ENCODE data around the gene KRTAP5-6. TPM values are rescaled to one million over a fixed set of nuclear protein-coding genes. Genes with fewer than 3 reads are reported as not detected.

Gene KRTAP5-6
- total RNA-seq, 2 experiments from 2014 or later: not detected

DNA sequence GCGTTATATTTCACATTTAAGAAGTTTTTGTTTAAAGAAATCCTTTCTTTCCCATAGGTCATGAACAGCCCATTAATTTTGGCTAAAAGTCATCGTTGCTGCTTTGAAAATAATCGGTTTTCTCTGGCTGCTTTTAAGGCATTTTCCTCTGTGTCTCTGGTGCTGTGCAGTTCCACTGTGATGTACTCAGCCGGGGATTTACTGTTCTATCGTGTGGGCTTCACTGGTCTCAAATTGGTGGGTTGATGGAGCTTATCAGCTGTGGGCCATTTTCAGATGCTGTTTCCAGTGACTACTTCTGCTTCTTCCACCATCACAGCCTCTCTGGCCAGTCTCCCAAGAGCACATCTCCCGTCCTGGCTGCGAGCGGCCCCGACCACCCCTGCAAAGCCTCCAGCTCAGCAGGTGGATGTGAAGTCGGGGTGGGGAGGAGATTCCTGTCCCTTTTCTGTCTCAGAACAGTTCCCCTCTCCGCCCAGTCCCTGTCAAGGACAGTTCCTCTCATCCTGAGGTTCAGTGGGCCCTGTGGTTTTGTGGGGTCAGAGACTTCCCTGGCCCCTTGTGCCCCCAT lies 33.1 kb downstream of the KRTAP5-6 start:
- Mint-ChIP-seq H3K4me3 (no peak overlapping the region), H3K27ac (peak overlapping the region; percentile 83)
- CTCF ChIA-PET: interaction anchor here (1.0 to 1.3 kb wide), 5 partner anchors 24 to 102 kb away, joined by 3 to 8 read pairs (median 4); no protein-coding TSS in a partner anchor

DNA sequence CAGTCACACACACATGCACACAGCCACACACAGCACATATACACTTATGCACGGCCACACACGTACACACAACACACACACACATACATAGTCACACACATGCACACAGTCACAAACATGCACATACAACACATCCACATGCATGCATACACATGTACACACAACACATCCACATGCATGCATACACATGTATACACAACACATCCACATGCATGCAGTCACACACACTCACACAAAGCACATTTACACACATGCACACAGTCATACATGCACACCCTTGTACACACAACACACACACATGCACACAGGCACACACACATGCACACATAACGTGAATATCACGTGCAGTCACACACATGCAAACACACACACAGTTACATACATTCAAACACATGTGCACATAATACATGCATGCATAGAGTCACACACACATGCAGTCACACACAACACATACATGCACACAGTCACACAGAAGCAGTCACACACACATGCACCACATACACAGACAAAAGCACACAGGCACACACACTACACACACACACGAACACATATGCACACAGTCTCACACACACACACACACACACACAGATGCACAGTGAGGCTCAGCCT lies 34.6 kb downstream of the KRTAP5-6 start:
- CTCF ChIA-PET: interaction anchor here (0.6 kb wide), 1 partner anchor 54 kb away, joined by 3 read pairs; no protein-coding TSS in a partner anchor
- Mint-ChIP-seq H3K9me3 (ENCODE audit: low read depth) (peaks cover 16% of the 10 kb centered on the region), H3K36me3 (peaks cover 2% of the 10 kb centered on the region), H3K4me3 (no peak overlapping the region), H3K4me1 (peaks cover 60% of the 10 kb centered on the region), H3K27me3 (peaks cover 39% of the 10 kb centered on the region), H3K27ac (no peak overlapping the region)
- no peak for ATAC-seq
- DNase-seq: no peak

More for the DNA sequence above, 33.1 kb downstream of the KRTAP5-6 start:
- Mint-ChIP-seq H3K27me3 (peaks cover 28% of the 10 kb centered on the region), H3K4me1 (peaks cover 61% of the 10 kb centered on the region), H3K9me3 (ENCODE audit: low read depth) (peaks cover 9% of the 10 kb centered on the region), H3K36me3 (no peaks in the 10 kb centered on the region)
- ATAC-seq: no peak
- no peak for DNase-seq

DNA sequence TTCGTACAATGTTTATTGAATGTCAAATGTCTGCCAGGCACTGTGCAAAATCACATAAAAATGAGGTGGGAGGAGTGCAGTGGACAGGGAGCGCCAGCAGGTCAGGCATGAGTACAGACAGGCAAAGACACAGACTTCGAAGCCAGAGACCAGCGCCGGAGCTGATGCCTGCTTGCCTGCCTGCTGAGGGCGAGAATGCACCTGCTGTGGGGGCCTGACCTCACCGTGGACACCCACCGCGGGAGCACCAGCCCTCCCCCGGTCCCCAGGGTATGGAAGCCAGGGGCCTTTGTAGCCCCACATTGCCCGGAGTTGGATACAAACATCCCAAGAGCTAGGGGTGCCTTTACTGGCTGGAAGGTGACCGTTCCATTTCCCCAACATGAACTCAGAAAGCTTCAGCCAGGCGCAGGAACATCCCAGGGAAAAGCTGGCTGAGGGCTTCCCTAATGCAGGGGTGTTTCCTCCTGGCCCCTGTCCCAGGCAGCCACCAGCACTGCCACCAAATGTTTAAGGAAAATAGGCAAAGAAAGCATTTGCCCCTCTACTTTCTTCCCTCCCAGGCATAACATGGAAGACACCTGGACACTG lies 35.5 kb downstream of the KRTAP5-6 start:
- Mint-ChIP-seq H3K27me3 (peaks cover 38% of the 10 kb centered on the region), H3K4me1 (peaks cover 51% of the 10 kb centered on the region), H3K4me3 (no peak overlapping the region), H3K36me3 (peaks cover 3% of the 10 kb centered on the region), H3K27ac (no peak overlapping the region), H3K9me3 (ENCODE audit: low read depth) (peaks cover 19% of the 10 kb centered on the region)
- CTCF ChIA-PET: interaction anchor here (0.6 to 2.8 kb wide), 4 partner anchors 26 to 100 kb away, joined by 3 to 16 read pairs (median 4); no protein-coding TSS in a partner anchor
- no peak for ATAC-seq
- DNase-seq: no peak

DNA sequence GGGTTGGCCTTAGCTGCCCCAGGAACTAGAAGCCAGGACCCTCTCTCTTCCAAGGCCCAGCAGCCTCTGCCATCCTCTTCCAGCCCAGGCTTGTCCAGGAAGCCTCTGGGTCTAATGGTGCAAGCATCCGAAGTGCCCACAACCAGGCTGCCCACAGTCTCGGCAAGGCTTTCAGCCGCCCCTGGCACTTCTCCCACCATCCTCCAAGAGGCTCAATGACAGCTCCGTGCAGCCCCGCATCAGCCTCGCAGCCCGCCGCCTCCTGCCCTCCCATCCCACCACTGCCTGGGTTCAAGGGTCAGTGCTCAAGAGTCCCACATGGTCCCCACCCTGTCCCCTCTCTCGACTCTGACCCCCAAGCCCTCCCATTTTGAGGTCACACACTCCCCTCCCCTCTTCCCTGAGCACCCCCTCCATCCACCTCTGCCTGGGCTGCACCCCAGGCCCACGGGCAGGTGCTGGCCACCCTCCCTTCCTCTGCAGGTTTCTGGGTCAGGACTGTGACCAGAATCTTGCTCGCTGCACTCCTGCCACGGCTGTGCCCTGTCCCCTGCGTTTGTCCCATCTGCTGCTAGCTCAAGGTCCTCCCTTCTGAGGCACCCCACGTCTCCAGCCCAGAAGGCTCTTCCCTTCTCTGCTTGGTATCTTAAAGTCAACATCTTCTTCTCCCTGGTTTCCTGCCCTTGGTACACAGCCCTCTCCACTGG lies 36.2 kb downstream of the KRTAP5-6 start:
- CTCF ChIA-PET: interaction anchor here (1.0 to 2.8 kb wide), 3 partner anchors 26 to 99 kb away, joined by 3 to 16 read pairs (median 5); no protein-coding TSS in a partner anchor
- ATAC-seq (no peak), DNase-seq (no peak)
- Mint-ChIP-seq H3K27ac (no peak overlapping the region), H3K27me3 (peaks cover 36% of the 10 kb centered on the region), H3K36me3 (peaks cover 3% of the 10 kb centered on the region), H3K4me3 (no peak overlapping the region), H3K4me1 (peaks cover 45% of the 10 kb centered on the region), H3K9me3 (ENCODE audit: low read depth) (peaks cover 19% of the 10 kb centered on the region)

DNA sequence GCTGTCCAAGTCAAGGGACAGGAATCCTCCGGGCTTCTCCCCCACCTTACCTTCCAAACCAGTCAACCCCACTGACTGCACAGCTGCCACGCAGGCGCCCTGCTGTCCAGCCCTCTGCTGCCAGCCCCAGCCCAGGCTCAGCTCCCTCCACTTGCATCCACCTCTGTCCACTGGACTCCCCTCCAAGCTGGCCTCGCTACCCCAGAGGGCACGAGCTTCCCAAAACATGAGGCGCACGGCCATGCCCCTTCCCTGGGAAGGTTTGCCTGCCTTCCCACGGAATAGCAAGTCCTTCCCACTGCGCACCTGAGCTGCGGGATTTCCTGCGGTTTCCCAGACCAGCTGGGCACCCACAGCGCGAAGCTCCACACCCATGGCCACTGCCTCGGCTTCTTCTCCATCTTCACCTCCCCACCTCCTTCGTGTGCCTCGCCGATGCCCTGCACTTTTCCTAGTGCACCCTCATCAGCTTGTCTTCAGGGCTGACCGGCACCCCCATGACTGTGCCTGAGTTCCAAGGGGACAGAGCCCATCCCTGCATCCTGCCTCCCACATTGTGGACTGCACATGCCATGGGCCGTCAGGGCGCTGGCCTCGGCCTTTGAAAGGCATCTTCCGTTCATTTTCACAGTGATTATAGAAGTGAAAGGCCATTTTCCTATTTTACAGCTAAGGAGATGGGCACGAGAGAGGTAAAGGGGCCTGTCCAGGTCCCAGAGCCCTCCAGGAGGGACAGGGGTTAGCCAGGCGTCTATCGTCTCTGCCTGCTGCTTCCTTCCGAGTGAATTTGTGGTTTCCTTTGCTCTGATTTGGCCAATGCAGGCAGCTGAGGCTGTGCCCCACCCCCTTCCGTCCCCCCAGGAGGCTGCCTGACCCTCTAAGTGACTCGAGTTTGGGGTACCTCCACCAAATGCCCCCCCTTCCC lies 37.0 kb downstream of the KRTAP5-6 start:
- DNase-seq (no peak), ATAC-seq (no peak)
- Mint-ChIP-seq H3K9me3 (ENCODE audit: low read depth) (peaks cover 19% of the 10 kb centered on the region), H3K4me3 (no peak overlapping the region), H3K4me1 (peaks cover 38% of the 10 kb centered on the region), H3K27me3 (peaks cover 36% of the 10 kb centered on the region), H3K27ac (no peak overlapping the region), H3K36me3 (peaks cover 3% of the 10 kb centered on the region)
- CTCF ChIA-PET: interaction anchor here (1.0 to 2.8 kb wide), 4 partner anchors 10 to 98 kb away, joined by 3 to 16 read pairs (median 5); no protein-coding TSS in a partner anchor

DNA sequence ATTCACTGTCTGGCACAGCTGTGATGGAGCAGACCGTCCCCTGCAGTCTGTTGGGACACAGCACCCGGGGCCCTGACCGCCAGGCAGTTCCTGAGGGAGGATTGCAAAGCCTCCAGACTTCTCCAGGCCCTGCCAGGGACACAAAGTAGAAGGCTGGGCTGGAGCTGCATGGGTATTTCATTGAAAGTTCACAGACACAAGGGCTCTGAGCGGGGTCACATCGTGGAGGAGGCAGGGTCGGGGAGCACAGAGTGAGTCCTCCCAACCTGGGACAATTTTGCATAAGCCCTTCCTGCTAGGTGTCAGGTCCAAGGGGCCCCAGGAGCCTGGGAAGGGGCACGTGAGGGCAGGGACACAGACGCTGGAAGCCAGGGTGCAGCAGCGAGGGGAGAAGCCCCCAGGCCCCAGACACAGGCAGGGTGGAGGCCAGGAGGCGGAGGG lies 37.7 kb downstream of the KRTAP5-6 start:
- CTCF ChIA-PET: interaction anchor here (1.8 to 2.8 kb wide), 2 partner anchors 10 to 97 kb away, joined by 5 to 16 read pairs; no protein-coding TSS in a partner anchor
- peaks cover 31% of the 10 kb centered on the region for H3K4me1 Mint-ChIP-seq
- ATAC-seq: no peak

DNA sequence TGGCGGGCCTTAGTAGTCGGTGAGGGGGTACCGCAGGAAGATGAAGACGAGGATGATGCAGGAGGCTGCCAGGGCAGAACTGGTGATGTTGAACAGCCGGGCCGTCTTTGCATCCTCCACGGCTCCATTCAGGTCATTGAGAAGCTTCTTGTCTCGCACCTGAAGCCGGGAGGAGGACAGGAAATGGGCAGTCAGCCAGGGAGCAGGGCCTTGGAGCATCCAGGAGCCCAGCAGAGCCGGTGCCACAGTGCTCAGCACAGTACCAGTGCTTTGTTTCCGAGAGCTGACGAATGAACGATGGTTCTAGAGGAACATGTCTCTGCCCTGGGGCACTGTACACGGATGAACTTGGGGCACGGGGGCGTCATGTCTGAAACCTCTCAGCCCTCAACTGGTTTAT lies 38.3 kb downstream of the KRTAP5-6 start:
- H3K27ac Mint-ChIP-seq: no peak overlapping the region
- DNase-seq (no peak), ATAC-seq (no peak)
- H3K9me3 Mint-ChIP-seq (ENCODE audit: low read depth): peaks cover 19% of the 10 kb centered on the region
- H3K36me3 Mint-ChIP-seq: peaks cover 3% of the 10 kb centered on the region
- CTCF ChIA-PET: interaction anchor here (1.8 to 2.8 kb wide), 2 partner anchors 11 to 97 kb away, joined by 5 to 16 read pairs; no protein-coding TSS in a partner anchor
- no peak overlapping the region for H3K4me3 Mint-ChIP-seq
- peaks cover 25% of the 10 kb centered on the region for H3K4me1 Mint-ChIP-seq
- H3K27me3 Mint-ChIP-seq: peaks cover 42% of the 10 kb centered on the region

More for the DNA sequence above, 37.7 kb downstream of the KRTAP5-6 start:
- H3K27me3 Mint-ChIP-seq: peaks cover 40% of the 10 kb centered on the region
- H3K9me3 Mint-ChIP-seq (ENCODE audit: low read depth): peaks cover 19% of the 10 kb centered on the region
- DNase-seq: no peak
- no peak overlapping the region for H3K4me3 Mint-ChIP-seq
- H3K27ac Mint-ChIP-seq: no peak overlapping the region
- H3K36me3 Mint-ChIP-seq: peaks cover 3% of the 10 kb centered on the region

DNA sequence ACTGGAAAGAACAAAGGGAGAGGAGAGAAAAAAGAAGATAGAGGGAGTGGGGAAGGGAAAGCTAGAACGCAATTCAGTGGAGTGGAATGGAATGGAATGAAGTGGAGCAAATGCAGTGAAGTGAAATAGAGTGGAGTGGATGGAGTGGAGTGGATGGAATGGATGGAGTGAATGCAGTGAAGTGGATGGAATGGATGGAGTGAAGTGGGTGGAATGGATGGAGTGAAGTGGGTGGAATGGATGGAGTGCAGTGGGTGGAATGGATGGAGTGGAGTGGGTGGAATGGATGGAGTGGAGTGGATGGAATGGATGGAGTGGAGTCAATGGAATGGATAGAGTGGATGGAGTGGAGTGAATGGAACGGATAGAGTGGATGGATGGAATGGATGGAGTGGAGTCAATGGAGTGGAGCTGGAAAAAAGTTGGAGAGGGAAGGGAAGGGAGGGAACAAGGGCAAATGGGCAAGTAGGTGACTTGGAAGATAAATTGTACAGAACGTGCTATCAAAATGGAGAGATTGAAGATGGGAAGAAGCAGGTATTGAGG lies 39.5 kb downstream of the KRTAP5-6 start:
- CTCF ChIA-PET: interaction anchor here (1.4 kb wide), 1 partner anchor 42 kb away, joined by 6 read pairs; no protein-coding TSS in a partner anchor
- no peak overlapping the region for H3K4me3 Mint-ChIP-seq
- peaks cover 44% of the 10 kb centered on the region for H3K27me3 Mint-ChIP-seq
- DNase-seq: no peak
- no peak overlapping the region for H3K27ac Mint-ChIP-seq
- peaks cover 3% of the 10 kb centered on the region for H3K36me3 Mint-ChIP-seq
- peaks cover 13% of the 10 kb centered on the region for H3K4me1 Mint-ChIP-seq
- ATAC-seq: no peak
- peaks cover 11% of the 10 kb centered on the region for H3K9me3 Mint-ChIP-seq (ENCODE audit: low read depth)

DNA sequence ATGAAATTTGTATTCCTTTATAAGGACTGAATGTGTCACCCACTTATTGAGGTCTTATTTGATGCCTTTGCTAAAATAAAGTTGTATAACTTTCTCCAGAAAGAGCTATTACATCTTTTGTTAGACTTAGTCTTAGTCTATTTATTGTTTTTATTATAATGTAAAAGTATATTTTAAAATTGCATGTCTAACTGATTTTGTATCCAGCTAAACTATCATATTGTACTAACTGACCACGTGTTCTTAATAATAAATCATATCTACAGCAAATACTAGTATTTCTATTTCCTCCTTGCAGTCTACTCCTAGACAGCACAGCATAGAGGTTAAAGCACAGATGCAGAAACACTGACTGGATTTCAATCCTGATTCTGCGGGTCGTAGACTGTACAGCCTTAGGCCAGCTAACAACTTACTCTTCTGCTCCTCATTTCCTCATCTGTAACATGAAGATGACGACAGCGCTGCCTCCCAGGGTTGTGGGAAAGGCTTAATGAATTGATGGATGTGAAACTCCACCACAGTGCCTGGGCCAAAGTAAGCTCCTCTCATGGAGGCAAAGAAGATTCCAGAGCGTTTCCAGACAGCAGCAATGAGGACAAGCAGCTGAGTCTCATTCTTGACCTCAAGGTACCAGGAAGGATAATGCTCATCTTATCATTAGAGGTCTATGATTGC lies 40.2 kb downstream of the KRTAP5-6 start:
- peaks cover 11% of the 10 kb centered on the region for H3K4me1 Mint-ChIP-seq
- peaks cover 10% of the 10 kb centered on the region for H3K9me3 Mint-ChIP-seq (ENCODE audit: low read depth)
- ATAC-seq (no peak), DNase-seq (no peak)
- peaks cover 3% of the 10 kb centered on the region for H3K36me3 Mint-ChIP-seq
- no peak overlapping the region for H3K27ac Mint-ChIP-seq
- CTCF ChIA-PET: interaction anchor here (1.4 kb wide), 1 partner anchor 43 kb away, joined by 6 read pairs; no protein-coding TSS in a partner anchor
- no peak overlapping the region for H3K4me3 Mint-ChIP-seq
- H3K27me3 Mint-ChIP-seq: peaks cover 37% of the 10 kb centered on the region

DNA sequence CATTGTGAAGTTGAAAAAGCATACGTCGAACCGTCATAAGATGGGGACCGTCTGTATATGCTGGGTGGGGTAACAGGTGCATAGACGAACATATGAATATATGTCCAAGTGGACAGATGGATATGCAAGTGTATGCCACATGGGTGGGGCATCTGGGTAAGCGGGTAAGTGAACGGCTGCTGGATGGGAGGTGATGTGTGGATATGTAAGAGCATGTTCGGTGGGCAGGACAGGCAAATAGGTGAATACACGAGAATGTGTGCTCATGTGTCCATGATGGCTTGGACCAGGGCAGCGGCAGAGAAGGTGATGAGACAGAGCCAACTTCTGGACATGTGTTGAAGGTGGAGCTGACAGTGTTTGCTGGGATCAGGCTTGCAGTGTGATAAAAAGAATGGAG lies 41.4 kb downstream of the KRTAP5-6 start:
- Mint-ChIP-seq H3K4me1 (peaks cover 10% of the 10 kb centered on the region), H3K27ac (no peak overlapping the region)
- no peak for ATAC-seq

DNA sequence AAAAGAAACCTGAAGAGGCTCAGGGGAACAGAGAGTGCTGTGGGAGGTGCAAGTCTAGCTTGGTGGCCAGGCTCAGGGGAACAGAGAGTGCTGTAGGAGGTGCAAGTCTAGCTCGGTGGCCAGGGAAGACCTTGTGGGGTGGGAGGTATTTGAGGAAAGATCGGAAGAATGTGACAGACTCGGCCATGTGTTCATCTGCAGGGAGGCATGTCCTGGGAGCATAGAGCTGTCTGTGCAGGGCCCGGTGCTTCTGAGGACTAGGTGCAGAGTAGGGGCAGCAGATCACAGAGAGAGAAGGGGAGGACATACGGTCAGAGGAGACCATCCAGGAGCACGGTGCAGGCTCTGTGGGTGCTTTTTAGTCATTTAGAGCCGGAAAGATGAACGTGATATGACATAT lies 42.6 kb downstream of the KRTAP5-6 start:
- CTCF ChIA-PET: no interaction called here
- no peak for DNase-seq
- H3K27ac Mint-ChIP-seq: no peak overlapping the region
- no peaks in the 10 kb centered on the region for H3K4me1 Mint-ChIP-seq
- H3K9me3 Mint-ChIP-seq (ENCODE audit: low read depth): peaks cover 10% of the 10 kb centered on the region
- H3K4me3 Mint-ChIP-seq: no peak overlapping the region
- peaks cover 28% of the 10 kb centered on the region for H3K27me3 Mint-ChIP-seq
- H3K36me3 Mint-ChIP-seq: peaks cover 3% of the 10 kb centered on the region
- ATAC-seq: no peak

More for the DNA sequence above, 41.4 kb downstream of the KRTAP5-6 start:
- peaks cover 10% of the 10 kb centered on the region for H3K9me3 Mint-ChIP-seq (ENCODE audit: low read depth)
- CTCF ChIA-PET: interaction anchor here (1.4 kb wide), 1 partner anchor 94 kb away, joined by 5 read pairs; no protein-coding TSS in a partner anchor
- H3K4me3 Mint-ChIP-seq: no peak overlapping the region
- no peak for DNase-seq
- H3K36me3 Mint-ChIP-seq: peaks cover 3% of the 10 kb centered on the region
- H3K27me3 Mint-ChIP-seq: peaks cover 33% of the 10 kb centered on the region
